DMS153 treated with DMSO at 0.1 percent for 48 hours (cell line): ENCODE results near the gene LHFPL2.
"Not testable (repeated sequence)": the region's sequence is repeated elsewhere in the genome, so short reads cannot be mapped to it uniquely, and the experiment has no call there.

Source experiments
- DNase-seq: peaks from one replicate; lab custom pipeline; 2025; ENCODE audit not compliant: unreplicated experiment; lab: John Stamatoyannopoulos, UW

The LHFPL2 gene

GRCh38 chr5:78648359-78649210 lies at the start of gene LHFPL2:
LHFPL2 (minus strand) TSS chr5:78648772; CDS start chr5:78510213, 138,559 bp downstream.
- DNase-seq: no peak

GRCh38 chr5:78696637-78697036 lies 48.1 kb upstream of the LHFPL2 start:
- DNase-seq: no peak

GRCh38 chr5:78696052-78696451 lies 47.5 kb upstream of the LHFPL2 start:
- not testable (repeated sequence) for DNase-seq

GRCh38 chr5:78693339-78693738 lies 44.8 kb upstream of the LHFPL2 start:
- no peak for DNase-seq

- no peak for DNase-seq
These were observed 42.8 kb upstream of the LHFPL2 start for GRCh38 chr5:78691084-78691960.

GRCh38 chr5:78690253-78690972 lies 41.8 kb upstream of the LHFPL2 start:
- DNase-seq: no peak

- no peak for DNase-seq
These were observed 41.1 kb upstream of the LHFPL2 start for GRCh38 chr5:78689540-78690252.

GRCh38 chr5:78687514-78687913 lies 38.9 kb upstream of the LHFPL2 start:
- DNase-seq: not testable (repeated sequence)

GRCh38 chr5:78683905-78684304 lies 35.3 kb upstream of the LHFPL2 start:
- DNase-seq: not testable (repeated sequence)

GRCh38 chr5:78679905-78680304 lies 31.3 kb upstream of the LHFPL2 start:
- no peak for DNase-seq

- DNase-seq: no peak
These were observed 29.5 kb upstream of the LHFPL2 start for GRCh38 chr5:78677777-78678668.

- DNase-seq: no peak
These were observed 27.6 kb upstream of the LHFPL2 start for GRCh38 chr5:78675956-78676730.

GRCh38 chr5:78673827-78674226 lies 25.3 kb upstream of the LHFPL2 start:
- DNase-seq: not testable (repeated sequence)

GRCh38 chr5:78672154-78672553 lies 23.6 kb upstream of the LHFPL2 start:
- DNase-seq: no peak

- no peak for DNase-seq
These were observed 23.0 kb upstream of the LHFPL2 start for GRCh38 chr5:78671609-78672008.

- DNase-seq: no peak
These were observed 22.2 kb upstream of the LHFPL2 start for GRCh38 chr5:78670701-78671269.

GRCh38 chr5:78669331-78669730 lies 20.8 kb upstream of the LHFPL2 start:
- no peak for DNase-seq

GRCh38 chr5:78667461-78668103 lies 19.0 kb upstream of the LHFPL2 start:
- DNase-seq: no peak
